Stimulated activated CD4-positive, alpha-beta T cell treated with anti-CD3 and anti-CD28 coated beads, Interleukin-4, amount 100 ng/mL, for 4 hours (primary cell): ENCODE measurements around the gene ATXN10.
"Not testable (repeated sequence)": the region's sequence is repeated elsewhere in the genome, so short reads cannot be mapped to it uniquely, and the experiment has no call there.

Experiments used
- DNase-seq, 2 experiments: peaks; one replicate each; pipeline ENCODE4 v3.0.0-alpha.2; 2020

ATXN10 gene

GRCh38 chr22:45644714-45645113 lies 26.9 kb upstream of the ATXN10 start:
- no peak for DNase-seq

GRCh38 chr22:45645150-45645525 lies 26.5 kb upstream of the ATXN10 start:
- no peak for DNase-seq

GRCh38 chr22:45645526-45646414 lies 25.9 kb upstream of the ATXN10 start:
- peak; percentile 69 to 80 for DNase-seq

GRCh38 chr22:45647532-45648225 lies 24.0 kb upstream of the ATXN10 start:
- no peak for DNase-seq

GRCh38 chr22:45648301-45649117 lies 23.1 kb upstream of the ATXN10 start:
- no peak for DNase-seq

GRCh38 chr22:45649809-45650208 lies 21.8 kb upstream of the ATXN10 start:
- no peak for DNase-seq

- DNase-seq = no peak
These were observed 20.9 kb upstream of the ATXN10 start for GRCh38 chr22:45650721-45651120.

- DNase-seq = no peak
These were observed 19.6 kb upstream of the ATXN10 start for GRCh38 chr22:45651931-45652528.

- DNase-seq = no peak
These were observed 15.1 kb upstream of the ATXN10 start for GRCh38 chr22:45656577-45656976.

GRCh38 chr22:45657701-45658100 lies 13.9 kb upstream of the ATXN10 start:
- no peak for DNase-seq

- DNase-seq = no peak
These were observed 7.4 kb upstream of the ATXN10 start for GRCh38 chr22:45664136-45664646.

GRCh38 chr22:45667486-45667885 lies 4.1 kb upstream of the ATXN10 start:
- no peak for DNase-seq

- DNase-seq = not testable (repeated sequence)
These were observed 1.3 kb upstream of the ATXN10 start for GRCh38 chr22:45670363-45670762.

GRCh38 chr22:45670981-45671782 lies 452 bp upstream of the ATXN10 start:
- DNase-seq = no peak

- DNase-seq = no peak
These were observed 1.2 kb downstream of the ATXN10 start for GRCh38 chr22:45672564-45673481.

GRCh38 chr22:45673482-45674175 lies 2.0 kb downstream of the ATXN10 start:
- no peak for DNase-seq

- no peak for DNase-seq
These were observed 4.4 kb downstream of the ATXN10 start for GRCh38 chr22:45676024-45676423.

- DNase-seq = no peak
These were observed 5.4 kb downstream of the ATXN10 start for GRCh38 chr22:45677063-45677462.

GRCh38 chr22:45678961-45679912 lies 7.6 kb downstream of the ATXN10 start:
- DNase-seq = no peak
